ENCODE data around the gene CCT7. TPM values are rescaled to one million over a fixed set of nuclear protein-coding genes. Genes with fewer than 3 reads are reported as not detected.

CCT7 gene
- total RNA-seq, 1 experiment from 2014 or later = 637 TPM

DNA sequence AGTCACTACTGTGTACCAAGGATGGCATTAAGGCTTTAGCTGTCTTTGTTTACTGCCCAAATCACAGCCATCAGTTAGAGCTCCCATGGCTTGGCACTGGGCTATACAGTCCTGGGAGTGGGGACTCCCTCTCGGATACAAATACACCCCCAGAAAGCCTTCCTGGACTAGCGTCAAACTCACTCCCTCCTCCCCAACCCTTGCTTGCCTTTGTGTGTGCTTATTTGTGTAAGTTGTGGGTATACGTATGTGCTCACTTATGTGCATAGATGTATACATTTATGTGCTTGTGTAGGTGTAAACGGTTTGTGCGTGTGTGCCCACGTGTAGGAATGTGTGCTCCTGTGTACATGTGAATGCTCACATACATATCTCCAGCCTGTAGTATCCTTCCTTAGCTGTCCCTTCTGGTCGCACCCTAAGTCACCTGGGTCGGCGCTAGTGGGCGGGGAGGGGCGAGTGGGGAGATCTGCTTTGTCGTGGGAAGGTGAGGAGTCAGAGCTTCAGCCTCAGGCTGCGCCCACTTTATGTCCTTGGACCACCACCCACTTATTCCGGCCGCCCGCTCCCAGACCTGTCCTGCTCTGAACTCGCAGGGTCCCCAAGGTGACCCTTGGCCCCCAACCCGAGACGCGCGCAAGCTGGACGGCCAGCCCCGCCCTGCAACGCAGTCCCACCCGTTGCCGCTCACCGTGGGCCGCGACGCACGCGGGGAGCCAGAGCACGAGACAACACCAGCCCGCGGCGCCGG lies 1.5 kb upstream of the CCT7 start:
- no peak overlapping the region for H2AFZ ChIP-seq (ENCODE audit: low read depth, low read length, poor library complexity, severe bottlenecking)
- TF ChIP-seq SIN3A (IDR thresholded peaks at IDR 0.05; ENCODE audit: low read depth) (no peak), SRF (IDR thresholded peaks at IDR 0.05; ENCODE audit: low read depth) (no peak), CBX3 (IDR thresholded peaks at IDR 0.05; ENCODE audit: low read depth) (no peak)
- DNase-seq (ENCODE audit: low read depth, low spot score) = no peak
- ChIA-PET CTCF (interaction anchor here (0.8 to 2.0 kb wide), 5 partner anchors 20 to 128 kb away, joined by 3 to 6 read pairs (median 4); no protein-coding TSS in a partner anchor), RAD21 (ENCODE audit: low non-redundant PET in 1 of 2, low total read pairs in 2 of 2, uncharacterized antibody in 2 of 2, unreplicated experiment in 2 of 2) (no interaction called here), POLR2A (interaction anchor here (0.7 to 2.0 kb wide), 12 partner anchors 9 to 153 kb away, joined by 3 to 8 read pairs (median 4); partner anchors contain the start of genes ALMS1, FBXO41 and SMYD5)
- no peaks in the 10 kb centered on the region for H3K27me3 ChIP-seq (ENCODE audit: insufficient read depth, low read length)
- H3K9me3 ChIP-seq (ENCODE audit: control insufficient read depth in 1 of 2, insufficient read depth in 1 of 2, low read depth in 1 of 2, low read length in 2 of 2) = no peaks in the 10 kb centered on the region
- H3K27ac ChIP-seq (ENCODE audit: low read depth, low read length) = peak overlapping the region; percentile 15; the same call in 1 of the 2 replicates
- peaks cover 6 to 15% of the 10 kb centered on the region in 2 experiments; a peak in 2 of 4 replicates for H3K36me3 ChIP-seq (ENCODE audit: control insufficient read depth in 1 of 2, insufficient read depth in 2 of 2, low read length in 2 of 2)
- peak overlapping the region; percentile 95 for H3K9ac ChIP-seq (ENCODE audit: low read length)
- peaks cover 37% of the 10 kb centered on the region for H3K79me2 ChIP-seq (ENCODE audit: insufficient read depth, low read length)
- H3K9me2 ChIP-seq (ENCODE audit: insufficient read depth) = no peaks in the 10 kb centered on the region
- peak overlapping the region; percentile 65 to 93 for H3K4me3 ChIP-seq (replicated peaks in 1 of 2; ENCODE audit: low read depth in 1 of 2, low read length in 2 of 2)
- ATAC-seq = peak; percentile 17
- peaks cover 10 to 27% of the 10 kb centered on the region in 2 experiments; a peak in 3 of 4 replicates for H3K4me1 ChIP-seq (ENCODE audit: control insufficient read depth in 1 of 2, insufficient read depth in 2 of 2, low read length in 2 of 2)
- TSS peak; percentile 54 for BruUV-seq (replicated peaks)
- intact Hi-C loops (cut with micrococcal nuclease) = loop anchor here (1.0 to 10.0 kb wide), 2 partner anchors 18 to 1222 kb away; partner anchors contain the start of genes INO80B, SMYD5 and WBP1
- peak overlapping the region; percentile 87 for H3K4me2 ChIP-seq (ENCODE audit: low read length)
- H4K20me1 ChIP-seq (ENCODE audit: insufficient read depth) = peaks cover 14% of the 10 kb centered on the region; the same call in 1 of the 2 replicates

DNA sequence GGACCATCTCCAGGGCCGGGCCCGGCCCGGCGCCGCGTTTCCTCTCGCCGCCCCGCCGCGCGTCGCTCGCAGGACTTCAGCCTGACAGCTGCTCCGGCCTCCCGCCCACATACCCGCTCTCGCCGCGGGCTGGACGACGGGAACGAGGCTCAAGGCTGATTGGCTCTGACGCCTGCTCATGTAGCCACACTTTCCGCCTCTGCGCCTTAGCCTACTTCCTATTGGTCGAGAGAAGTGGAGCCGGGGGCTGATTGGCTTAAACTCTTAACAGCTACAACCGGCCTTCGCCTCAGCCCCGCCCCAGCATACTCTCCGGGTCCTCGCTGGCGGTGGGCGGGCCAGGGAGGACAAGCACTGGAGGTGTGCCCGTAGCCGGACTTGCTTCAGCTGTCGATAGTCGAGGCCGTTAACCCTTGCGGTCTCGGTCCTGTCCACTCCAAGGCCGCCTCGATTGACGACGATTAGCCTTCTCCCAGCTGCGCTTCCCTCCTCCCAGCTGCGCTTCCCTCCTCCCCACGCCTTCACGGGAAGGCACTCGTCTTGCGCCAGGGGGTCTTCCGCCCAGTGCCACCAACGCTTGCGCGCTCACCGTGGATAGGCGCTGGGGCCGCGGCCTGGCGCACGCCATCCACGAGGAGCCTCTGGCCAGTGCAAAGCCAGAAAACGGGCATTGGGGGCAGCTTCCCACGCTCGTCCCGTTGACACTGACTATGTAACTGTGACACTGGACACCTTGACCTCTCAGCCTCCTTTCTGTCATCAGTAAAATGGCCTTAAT lies 765 bp upstream of the CCT7 start, which contains the start of gene PRADC1:
PRADC1 (minus strand) TSS at position 86 of the 778 bp plus-strand sequence; CDS start at position 7, 79 bp downstream.
- DNase-seq (ENCODE audit: low read depth, low spot score) = peak; percentile 99
- ChIA-PET CTCF (interaction anchor here (0.8 to 2.0 kb wide), 7 partner anchors 10 to 259 kb away, joined by 3 to 6 read pairs (median 3); no protein-coding TSS in a partner anchor), RAD21 (ENCODE audit: low non-redundant PET in 1 of 2, low total read pairs in 2 of 2, uncharacterized antibody in 2 of 2, unreplicated experiment in 2 of 2) (interaction anchor here in 1 of 2 experiments (0.6 kb wide), 1 partner anchor 8 kb away, joined by 3 read pairs; no protein-coding TSS in a partner anchor), POLR2A (interaction anchor here (0.6 to 2.0 kb wide), 18 partner anchors 10 to 1219 kb away, joined by 3 to 8 read pairs (median 4); partner anchors contain the start of genes ALMS1, FBXO41 and SMYD5)
- Histone ChIP-seq H3K27me3 (ENCODE audit: insufficient read depth, low read length) (no peaks in the 10 kb centered on the region), H3K9me3 (ENCODE audit: control insufficient read depth in 1 of 2, insufficient read depth in 1 of 2, low read depth in 1 of 2, low read length in 2 of 2) (no peaks in the 10 kb centered on the region), H4K20me1 (ENCODE audit: insufficient read depth) (peaks cover 18% of the 10 kb centered on the region; the same call in 1 of the 2 replicates), H2AFZ (ENCODE audit: low read depth, low read length, poor library complexity, severe bottlenecking) (no peak within 1 kb of the TSS), H3K36me3 (ENCODE audit: control insufficient read depth in 1 of 2, insufficient read depth in 2 of 2, low read length in 2 of 2) (peaks cover 14 to 19% of the 10 kb centered on the region in 2 experiments), H3K79me2 (ENCODE audit: insufficient read depth, low read length) (peaks cover 45% of the 10 kb centered on the region), H3K4me3 (replicated peaks in 1 of 2; ENCODE audit: low read depth in 1 of 2, low read length in 2 of 2) (peak within 1 kb of the TSS; percentile 90 to 93), H3K9me2 (ENCODE audit: insufficient read depth) (no peaks in the 10 kb centered on the region), H3K4me1 (ENCODE audit: control insufficient read depth in 1 of 2, insufficient read depth in 2 of 2, low read length in 2 of 2) (peaks cover 10 to 27% of the 10 kb centered on the region in 2 experiments; a peak in 3 of 4 replicates), H3K27ac (ENCODE audit: low read depth, low read length) (peak within 1 kb of the TSS; percentile 88), H3K9ac (ENCODE audit: low read length) (peak within 1 kb of the TSS; percentile 95), H3K4me2 (ENCODE audit: low read length) (peak within 1 kb of the TSS; percentile 87)
- peak; percentile 89 for ATAC-seq
- intact Hi-C loops (cut with micrococcal nuclease) = loop anchor here (1.0 to 10.0 kb wide), 2 partner anchors 19 to 1221 kb away; partner anchors contain the start of genes INO80B, SMYD5 and WBP1
- BruUV-seq (replicated peaks) = TSS peak; percentile 66
- TF ChIP-seq EGR1 (IDR thresholded peaks at IDR 0.05; ENCODE audit: low read depth) (peak; percentile 79), SP1 (IDR thresholded peaks at IDR 0.05; ENCODE audit: low read depth) (peak; percentile 99), POLR2AphosphoS5 (IDR thresholded peaks at IDR 0.05; ENCODE audit: low read depth, low read length) (peak; percentile 75), EZH2phosphoT487 (IDR thresholded peaks at IDR 0.05; ENCODE audit: borderline replicate concordance) (no peak)
- TF ChIP-seq, protein P1, sequence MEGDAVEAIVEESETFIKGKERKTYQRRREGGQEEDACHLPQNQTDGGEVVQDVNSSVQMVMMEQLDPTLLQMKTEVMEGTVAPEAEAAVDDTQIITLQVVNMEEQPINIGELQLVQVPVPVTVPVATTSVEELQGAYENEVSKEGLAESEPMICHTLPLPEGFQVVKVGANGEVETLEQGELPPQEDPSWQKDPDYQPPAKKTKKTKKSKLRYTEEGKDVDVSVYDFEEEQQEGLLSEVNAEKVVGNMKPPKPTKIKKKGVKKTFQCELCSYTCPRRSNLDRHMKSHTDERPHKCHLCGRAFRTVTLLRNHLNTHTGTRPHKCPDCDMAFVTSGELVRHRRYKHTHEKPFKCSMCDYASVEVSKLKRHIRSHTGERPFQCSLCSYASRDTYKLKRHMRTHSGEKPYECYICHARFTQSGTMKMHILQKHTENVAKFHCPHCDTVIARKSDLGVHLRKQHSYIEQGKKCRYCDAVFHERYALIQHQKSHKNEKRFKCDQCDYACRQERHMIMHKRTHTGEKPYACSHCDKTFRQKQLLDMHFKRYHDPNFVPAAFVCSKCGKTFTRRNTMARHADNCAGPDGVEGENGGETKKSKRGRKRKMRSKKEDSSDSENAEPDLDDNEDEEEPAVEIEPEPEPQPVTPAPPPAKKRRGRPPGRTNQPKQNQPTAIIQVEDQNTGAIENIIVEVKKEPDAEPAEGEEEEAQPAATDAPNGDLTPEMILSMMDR (IDR thresholded peaks at IDR 0.05 in 2 of 3, conservative IDR thresholded peaks at IDR 0.05 in 1 of 3; ENCODE audit: borderline replicate concordance in 1 of 3, insufficient read depth in 1 of 3, low read depth in 2 of 3, low read length in 2 of 3) = no peak
- TF ChIP-seq, protein P2, sequence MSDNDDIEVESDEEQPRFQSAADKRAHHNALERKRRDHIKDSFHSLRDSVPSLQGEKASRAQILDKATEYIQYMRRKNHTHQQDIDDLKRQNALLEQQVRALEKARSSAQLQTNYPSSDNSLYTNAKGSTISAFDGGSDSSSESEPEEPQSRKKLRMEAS (IDR thresholded peaks at IDR 0.05) = peak; percentile 81
- TF ChIP-seq, protein P3, sequence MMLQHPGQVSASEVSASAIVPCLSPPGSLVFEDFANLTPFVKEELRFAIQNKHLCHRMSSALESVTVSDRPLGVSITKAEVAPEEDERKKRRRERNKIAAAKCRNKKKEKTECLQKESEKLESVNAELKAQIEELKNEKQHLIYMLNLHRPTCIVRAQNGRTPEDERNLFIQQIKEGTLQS (IDR thresholded peaks at IDR 0.05) = no peak
- TF ChIP-seq, protein P4, sequence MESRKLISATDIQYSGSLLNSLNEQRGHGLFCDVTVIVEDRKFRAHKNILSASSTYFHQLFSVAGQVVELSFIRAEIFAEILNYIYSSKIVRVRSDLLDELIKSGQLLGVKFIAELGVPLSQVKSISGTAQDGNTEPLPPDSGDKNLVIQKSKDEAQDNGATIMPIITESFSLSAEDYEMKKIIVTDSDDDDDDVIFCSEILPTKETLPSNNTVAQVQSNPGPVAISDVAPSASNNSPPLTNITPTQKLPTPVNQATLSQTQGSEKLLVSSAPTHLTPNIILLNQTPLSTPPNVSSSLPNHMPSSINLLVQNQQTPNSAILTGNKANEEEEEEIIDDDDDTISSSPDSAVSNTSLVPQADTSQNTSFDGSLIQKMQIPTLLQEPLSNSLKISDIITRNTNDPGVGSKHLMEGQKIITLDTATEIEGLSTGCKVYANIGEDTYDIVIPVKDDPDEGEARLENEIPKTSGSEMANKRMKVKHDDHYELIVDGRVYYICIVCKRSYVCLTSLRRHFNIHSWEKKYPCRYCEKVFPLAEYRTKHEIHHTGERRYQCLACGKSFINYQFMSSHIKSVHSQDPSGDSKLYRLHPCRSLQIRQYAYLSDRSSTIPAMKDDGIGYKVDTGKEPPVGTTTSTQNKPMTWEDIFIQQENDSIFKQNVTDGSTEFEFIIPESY (IDR thresholded peaks at IDR 0.05; ENCODE audit: extremely low read depth, insufficient replicate concordance, low read length) = no peak

Measured in HCT116 (cell line).